Keratinocyte (primary cell): ENCODE results near the gene ODAD4. TPM values are rescaled to one million over a fixed set of nuclear protein-coding genes. Genes with fewer than 3 reads are reported as not detected.

Experiments
- DNase-seq: peaks from one replicate; pipeline ENCODE4 v3.0.0-alpha.2; 2011; ENCODE audit warnings: low read depth, missing footprints, low spot score
- FAIRE-seq: peaks from 2 replicates; lab custom pipeline; 2011; peaks lifted over from hg19 to GRCh38; lab: Jason Lieb, UNC
- H2AFZ ChIP-seq: 2 replicates; pipeline ENCODE4 v1.6.0; 2012; ENCODE audit warnings: low read length, control low read depth, inconsistent platforms; ENCODE audit not compliant: control insufficient read depth
- H3K27ac ChIP-seq: 2 replicates; pipeline ENCODE4 v1.5.1; 2011; ENCODE audit warnings: low read length; ENCODE audit not compliant: control insufficient read depth, insufficient read depth
- H3K27me3 ChIP-seq: 3 replicates; pipeline ENCODE4 v1.6.0; 2011; ENCODE audit warnings: low read length; ENCODE audit not compliant: control insufficient read depth, insufficient read depth; ENCODE audit errors: extremely low read depth
- H3K36me3 ChIP-seq, 2 experiments: 2 replicates in 1 of 2; 3 replicates in 1 of 2; pipeline ENCODE4 v1.5.1; 2011; ENCODE audit warnings: low read length in 2 of 2, mild to moderate bottlenecking in 1 of 2; ENCODE audit not compliant: control insufficient read depth in 2 of 2, insufficient read depth in 2 of 2; ENCODE audit errors: extremely low read depth in 1 of 2
- H3K4me1 ChIP-seq: 3 replicates; pipeline ENCODE4 v1.5.1; 2011; ENCODE audit warnings: low read length; ENCODE audit not compliant: control insufficient read depth, insufficient read depth; ENCODE audit errors: extremely low read depth
- H3K4me2 ChIP-seq: 3 replicates; pipeline ENCODE4 v1.6.0; 2011; ENCODE audit warnings: low read depth, low read length; ENCODE audit not compliant: control insufficient read depth, insufficient read depth; ENCODE audit errors: extremely low read depth
- H3K4me3 ChIP-seq, 3 experiments: fragments of 200-600 bp in 1 of 3; sonication (generic) in 1 of 3; 2 replicates in 2 of 3; 3 replicates in 1 of 3; pipeline ENCODE4 v1.5.1; 2011 to 2016; ENCODE audit warnings: low read length in 3 of 3, mild to moderate bottlenecking in 3 of 3, control low read depth in 2 of 3, inconsistent platforms in 1 of 3, low read depth in 1 of 3, mixed read lengths in 1 of 3, mixed run types in 1 of 3, moderate library complexity in 1 of 3; ENCODE audit not compliant: control insufficient read depth in 2 of 3, insufficient read depth in 2 of 3; ENCODE audit errors: extremely low read depth in 1 of 3
- H3K79me2 ChIP-seq: 2 replicates; pipeline ENCODE4 v1.6.0; 2012; ENCODE audit warnings: low read length; ENCODE audit not compliant: control insufficient read depth, insufficient read depth
- H3K9ac ChIP-seq: 3 replicates; pipeline ENCODE4 v1.6.0; 2011; ENCODE audit warnings: low read length; ENCODE audit not compliant: control insufficient read depth, insufficient read depth; ENCODE audit errors: extremely low read depth
- H3K9me1 ChIP-seq: 3 replicates; pipeline ENCODE4 v1.6.0; 2011; ENCODE audit warnings: low read length; ENCODE audit not compliant: control insufficient read depth, insufficient read depth; ENCODE audit errors: extremely low read depth
- H3K9me3 ChIP-seq: 2 replicates; pipeline ENCODE4 v1.5.1; 2012; ENCODE audit warnings: low read depth, low read length; ENCODE audit not compliant: control insufficient read depth
- H4K20me1 ChIP-seq: 3 replicates; pipeline ENCODE4 v1.6.0; 2011; ENCODE audit warnings: low read length; ENCODE audit not compliant: control insufficient read depth, insufficient read depth; ENCODE audit errors: extremely low read depth
- EZH2 ChIP-seq: IDR thresholded peaks from one replicate; pipeline ENCODE4 v1.6.1; 2012; ENCODE audit warnings: inconsistent platforms, mild to moderate bottlenecking, low read length, moderate library complexity
- dilution Hi-C: fragments of 300-500 bp; cut with MboI; formaldehyde crosslinking; loops from one replicate; pipeline ENCODE4 v1.7.0; 2020; ENCODE audit warnings: low sequenced_read_pairs; ENCODE audit not compliant: extremely low pct_ligation_motif_present
- polyA minus RNA-seq, 3 experiments: library from RNA; depleted of rRNA, polyadenylated mRNA; stranded (reverse); fragments of >200 nt; gene quantifications; 1 replicate in 1 of 3; 2 replicates in 1 of 3; 3 replicates in 1 of 3; pipeline ENCODE4 v1.2.3, GENCODE V29; 2011
- polyA plus RNA-seq, 5 experiments: library from polyadenylated mRNA; depleted of rRNA in 3 of 5; stranded (reverse) in 3 of 5; stranded (forward) in 1 of 5; unstranded in 1 of 5; fragments of >200 nt; gene quantifications; 1 replicate in 1 of 5; 2 replicates in 3 of 5; 3 replicates in 1 of 5; pipeline versions ENCODE4 v1.2.1 to v1.2.3, GENCODE V29; 2011 to 2012; ENCODE audit warnings: missing spikeins in 2 of 5, low read depth in 1 of 5, low replicate concordance in 1 of 5
- TF ChIP-seq, protein P1 (sequence below), 3 experiments: IDR thresholded peaks in 1 of 3; conservative IDR thresholded peaks in 1 of 3; optimal IDR thresholded peaks in 1 of 3; 2 replicates in 2 of 3; 3 replicates in 1 of 3; pipeline versions ENCODE3 to v1.5.1; 2011; ENCODE audit warnings: low read length in 3 of 3, mild to moderate bottlenecking in 3 of 3, moderate library complexity in 2 of 3, control low read depth in 1 of 3, inconsistent platforms in 1 of 3; ENCODE audit not compliant: insufficient read depth in 2 of 3; ENCODE audit errors: extremely low read depth in 1 of 3

The ODAD4 gene, protein sequence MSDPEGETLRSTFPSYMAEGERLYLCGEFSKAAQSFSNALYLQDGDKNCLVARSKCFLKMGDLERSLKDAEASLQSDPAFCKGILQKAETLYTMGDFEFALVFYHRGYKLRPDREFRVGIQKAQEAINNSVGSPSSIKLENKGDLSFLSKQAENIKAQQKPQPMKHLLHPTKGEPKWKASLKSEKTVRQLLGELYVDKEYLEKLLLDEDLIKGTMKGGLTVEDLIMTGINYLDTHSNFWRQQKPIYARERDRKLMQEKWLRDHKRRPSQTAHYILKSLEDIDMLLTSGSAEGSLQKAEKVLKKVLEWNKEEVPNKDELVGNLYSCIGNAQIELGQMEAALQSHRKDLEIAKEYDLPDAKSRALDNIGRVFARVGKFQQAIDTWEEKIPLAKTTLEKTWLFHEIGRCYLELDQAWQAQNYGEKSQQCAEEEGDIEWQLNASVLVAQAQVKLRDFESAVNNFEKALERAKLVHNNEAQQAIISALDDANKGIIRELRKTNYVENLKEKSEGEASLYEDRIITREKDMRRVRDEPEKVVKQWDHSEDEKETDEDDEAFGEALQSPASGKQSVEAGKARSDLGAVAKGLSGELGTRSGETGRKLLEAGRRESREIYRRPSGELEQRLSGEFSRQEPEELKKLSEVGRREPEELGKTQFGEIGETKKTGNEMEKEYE
- polyA plus RNA-seq (0.07 to 0.20 TPM (median 0.17 TPM) in 3 replicates), polyA minus RNA-seq (not detected in 3 replicates)
- polyA plus RNA-seq (2011; ENCODE audit: low read depth) = 0.12 TPM
- 0.05 and 0.18 TPM in 2 replicates for polyA plus RNA-seq (2011; cell fraction: cytosol; rRNA removed)
- polyA plus RNA-seq (2011; cell fraction: nucleus; rRNA removed) = 0.20 and 0.27 TPM in 2 replicates
- 0.18 TPM in 1 of 2 replicates, not detected in the other for polyA plus RNA-seq (2012; ENCODE audit: low replicate concordance)
- polyA minus RNA-seq (2011; cell fraction: cytosol; rRNA and poly(A)+ RNA removed) = not detected
- polyA minus RNA-seq (2011; cell fraction: nucleus; rRNA and poly(A)+ RNA removed) = not detected in 2 replicates

DNA sequence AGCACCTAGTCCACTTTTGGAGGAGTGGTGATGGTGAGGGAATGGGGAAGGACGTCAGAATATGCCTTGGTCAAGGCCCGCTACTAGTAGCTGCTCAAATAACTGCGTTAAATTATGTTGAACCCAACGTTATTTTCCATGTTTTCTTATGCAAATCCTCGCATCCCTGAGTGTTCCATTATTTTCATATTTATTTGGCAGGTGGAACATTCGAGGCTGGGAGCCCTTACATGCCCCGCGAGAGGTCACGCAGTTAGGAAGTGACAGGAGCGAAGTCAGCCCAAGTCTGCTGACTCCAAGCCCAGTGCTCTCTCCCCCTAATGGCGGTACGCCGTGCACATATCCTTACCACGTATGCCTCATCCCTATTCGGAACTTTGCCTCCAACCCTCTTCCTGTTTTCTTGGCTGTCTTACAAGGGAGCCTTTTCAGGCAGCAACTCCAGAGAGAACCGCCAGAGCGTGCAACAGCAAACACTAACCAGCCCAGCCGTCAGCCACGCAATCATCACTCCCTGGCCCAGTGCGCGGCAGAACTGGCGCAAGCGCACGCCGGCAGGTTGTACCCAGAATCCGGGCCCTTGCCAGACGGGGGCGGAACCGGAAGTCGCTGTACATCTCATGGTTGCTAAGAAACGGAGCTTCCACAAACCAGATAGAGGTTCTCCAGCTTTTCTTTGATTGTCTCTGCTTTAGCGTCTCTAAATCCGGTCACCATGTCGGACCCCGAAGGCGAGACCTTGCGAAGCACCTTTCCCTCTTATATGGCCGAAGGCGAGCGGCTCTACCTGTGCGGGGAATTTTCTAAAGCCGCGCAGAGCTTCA is at the start of gene ODAD4:
Gene ODAD4 (plus strand): TSS at position 609 of the 824 bp plus-strand sequence. CDS start 107 bp downstream, at position 716.
- Histone ChIP-seq H3K27ac (peak within 1 kb of the TSS; percentile 72), H3K9ac (peak within 1 kb of the TSS; percentile 67), H3K27me3 (no peaks in the 10 kb centered on the region), H3K4me1 (peaks cover 9% of the 10 kb centered on the region), H3K79me2 (no peaks in the 10 kb centered on the region), H3K4me3 (peak within 1 kb of the TSS; percentile 53 to 88 (median 78)), H3K36me3 (no peaks in the 10 kb centered on the region), H3K9me1 (no peaks in the 10 kb centered on the region), H3K9me3 (no peaks in the 10 kb centered on the region), H2AFZ (peak within 1 kb of the TSS; percentile 98), H3K4me2 (peak within 1 kb of the TSS; percentile 95), H4K20me1 (no peaks in the 10 kb centered on the region)
- DNase-seq (peak; percentile 54), FAIRE-seq (peak; percentile 23)
- TF ChIP-seq, protein P1, sequence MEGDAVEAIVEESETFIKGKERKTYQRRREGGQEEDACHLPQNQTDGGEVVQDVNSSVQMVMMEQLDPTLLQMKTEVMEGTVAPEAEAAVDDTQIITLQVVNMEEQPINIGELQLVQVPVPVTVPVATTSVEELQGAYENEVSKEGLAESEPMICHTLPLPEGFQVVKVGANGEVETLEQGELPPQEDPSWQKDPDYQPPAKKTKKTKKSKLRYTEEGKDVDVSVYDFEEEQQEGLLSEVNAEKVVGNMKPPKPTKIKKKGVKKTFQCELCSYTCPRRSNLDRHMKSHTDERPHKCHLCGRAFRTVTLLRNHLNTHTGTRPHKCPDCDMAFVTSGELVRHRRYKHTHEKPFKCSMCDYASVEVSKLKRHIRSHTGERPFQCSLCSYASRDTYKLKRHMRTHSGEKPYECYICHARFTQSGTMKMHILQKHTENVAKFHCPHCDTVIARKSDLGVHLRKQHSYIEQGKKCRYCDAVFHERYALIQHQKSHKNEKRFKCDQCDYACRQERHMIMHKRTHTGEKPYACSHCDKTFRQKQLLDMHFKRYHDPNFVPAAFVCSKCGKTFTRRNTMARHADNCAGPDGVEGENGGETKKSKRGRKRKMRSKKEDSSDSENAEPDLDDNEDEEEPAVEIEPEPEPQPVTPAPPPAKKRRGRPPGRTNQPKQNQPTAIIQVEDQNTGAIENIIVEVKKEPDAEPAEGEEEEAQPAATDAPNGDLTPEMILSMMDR (optimal IDR thresholded peaks at IDR 0.05 in 1 of 3, IDR thresholded peaks at IDR 0.05 in 1 of 3, conservative IDR thresholded peaks at IDR 0.05 in 1 of 3; ENCODE audit: extremely low read depth in 1 of 3, insufficient read depth in 2 of 3, low read length in 3 of 3) = peak; percentile 48 to 64 (median 61)
- TF ChIP-seq EZH2 = no peak
- dilution Hi-C loops = no loop called here

DNA sequence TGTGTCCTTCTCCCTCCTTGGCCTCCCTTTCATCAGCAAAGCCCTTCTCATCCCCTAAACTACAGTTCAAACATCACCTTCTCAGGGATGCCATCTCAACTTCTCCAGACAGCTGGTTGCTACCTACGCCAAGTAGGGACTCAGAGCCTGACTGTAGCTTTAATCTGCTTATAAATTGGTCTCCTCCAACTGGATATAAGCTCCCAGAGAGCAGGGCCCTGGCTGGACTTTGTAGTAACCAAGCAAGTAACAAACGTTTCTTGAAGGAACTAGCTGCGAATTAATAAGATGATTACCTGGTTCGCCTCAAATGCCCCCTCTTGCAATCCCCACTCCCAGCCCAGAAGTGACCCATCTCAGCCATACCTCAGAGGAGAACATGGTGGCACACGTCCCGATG is 47.7 kb upstream of the ODAD4 start:
- H3K27me3 ChIP-seq = no peaks in the 10 kb centered on the region
- H3K9me3 ChIP-seq = no peaks in the 10 kb centered on the region
- FAIRE-seq (no peak), DNase-seq (no peak)
- peaks cover 13% of the 10 kb centered on the region for H3K79me2 ChIP-seq
- TF ChIP-seq, protein P1 (optimal IDR thresholded peaks at IDR 0.05 in 1 of 3, IDR thresholded peaks at IDR 0.05 in 1 of 3, conservative IDR thresholded peaks at IDR 0.05 in 1 of 3; ENCODE audit: extremely low read depth in 1 of 3, insufficient read depth in 2 of 3, low read length in 3 of 3) = no peak
- TF ChIP-seq EZH2 = no peak
- H3K36me3 ChIP-seq = peaks cover 74 to 78% of the 10 kb centered on the region in 2 experiments
- no peak overlapping the region for H3K4me3 ChIP-seq
- peaks cover 2% of the 10 kb centered on the region for H4K20me1 ChIP-seq
- H3K9me1 ChIP-seq = no peaks in the 10 kb centered on the region
- dilution Hi-C loops = no loop called here
- no peaks in the 10 kb centered on the region for H3K4me1 ChIP-seq
- H3K27ac ChIP-seq = no peak overlapping the region
- no peak overlapping the region for H3K9ac ChIP-seq
- H2AFZ ChIP-seq = no peak overlapping the region
- no peak overlapping the region for H3K4me2 ChIP-seq
